ENCODE measurements around the gene SEC14L1. TPM values are rescaled to one million over a fixed set of nuclear protein-coding genes. Genes with fewer than 3 reads are reported as not detected.

The SEC14L1 gene
- total RNA-seq, 1 experiment from 2014 or later = 58.6 TPM

GRCh38 chr17:77217566-77217965 is 76.8 kb downstream of the SEC14L1 start:
- Histone ChIP-seq H2BK20ac (ENCODE audit: low read depth, low read length, poor library complexity, severe bottlenecking) (no peak overlapping the region), H2BK5ac (ENCODE audit: insufficient read length, low read length) (no peak overlapping the region), H4K91ac (ENCODE audit: insufficient read length, low read depth, low read length) (no peak overlapping the region), H3K9ac (ENCODE audit: extremely low read depth, insufficient read length, low read length) (no peak overlapping the region), H3K56ac (ENCODE audit: insufficient read length, low read depth, low read length) (no peak overlapping the region), H3K18ac (ENCODE audit: insufficient read length, low read depth, low read length) (no peak overlapping the region), H3K4ac (ENCODE audit: low read depth, low read length) (no peak overlapping the region), H3K4me1 (ENCODE audit: insufficient read depth, low read length) (no peaks in the 10 kb centered on the region), H3K27me3 (ENCODE audit: insufficient read depth, low read length) (no peaks in the 10 kb centered on the region), H4K20me1 (ENCODE audit: control insufficient read depth, insufficient read depth, insufficient read length) (no peaks in the 10 kb centered on the region), H2AFZ (ENCODE audit: low read length) (no peak overlapping the region), H3K79me2 (ENCODE audit: insufficient read depth, low read length) (no peaks in the 10 kb centered on the region), H3K23ac (ENCODE audit: insufficient read length, low read depth, low read length) (no peak overlapping the region), H3K79me1 (ENCODE audit: insufficient read depth, low read depth, low read length, poor library complexity, severe bottlenecking) (no peaks in the 10 kb centered on the region), H2BK120ac (ENCODE audit: low read depth, low read length, poor library complexity, severe bottlenecking) (no peak overlapping the region), H3K23me2 (ENCODE audit: insufficient read length, low read depth, low read length, poor library complexity, severe bottlenecking) (no peaks in the 10 kb centered on the region), H2AK5ac (ENCODE audit: insufficient read length, low read length) (no peak overlapping the region), H3K4me2 (ENCODE audit: insufficient read depth, insufficient read length, low read length) (no peak overlapping the region), H3K27ac (ENCODE audit: insufficient read length, low read depth, low read length) (no peak overlapping the region), H3T11ph (ENCODE audit: low read length) (no peak overlapping the region), H3K9me3 (ENCODE audit: control insufficient read depth, low read depth, low read length) (no peaks in the 10 kb centered on the region), H4K8ac (replicated peaks; ENCODE audit: insufficient read length, low read depth, low read length) (no peak overlapping the region), H4K5ac (ENCODE audit: insufficient read length, low read depth, low read length) (no peak overlapping the region), H2BK12ac (ENCODE audit: insufficient read length, low read depth, low read length) (no peak overlapping the region), H2BK15ac (ENCODE audit: low read depth, low read length) (no peak overlapping the region), H3K14ac (ENCODE audit: insufficient read depth, low read length) (no peak overlapping the region; the same call in 1 of the 2 replicates)
- H3K27ac Mint-ChIP-seq = no peak overlapping the region; a peak in 1 of 7 replicates
- H3K9me3 Mint-ChIP-seq = no peaks in the 10 kb centered on the region
- no peak for DNase-seq
- no peak for TF ChIP-seq CTCF (conservative IDR thresholded peaks at IDR 0.05)
- no peaks in the 10 kb centered on the region for H3K27me3 Mint-ChIP-seq (ENCODE audit: low read depth)
- no CpG with 5 or more reads among the region's 11 CpGs for WGBS (ENCODE audit: extremely low coverage, insufficient read length, low lambda C conversion rate)
- H3K36me3 Mint-ChIP-seq (ENCODE audit: insufficient read depth in 1 of 3, low read depth in 3 of 3) = peaks cover 0 to 26% (median 24%) of the 10 kb centered on the region in 3 experiments; a peak in 5 of 7 replicates
- H3K4me1 Mint-ChIP-seq = peaks cover 2 to 8% of the 10 kb centered on the region in 2 experiments; a peak in 3 of 4 replicates
- H3K4me3 Mint-ChIP-seq = no peak overlapping the region
